Activated CD8-positive, alpha-beta memory T cell treated with anti-CD3 and anti-CD28 coated beads, Interleukin-2, amount 10 ng/mL, durations not matched to agents 7 days and 5 days (primary cell): ENCODE results near the gene PPP4C. TPM values are rescaled to one million over a fixed set of nuclear protein-coding genes. Genes with fewer than 3 reads are reported as not detected.

Experiments used
- total RNA-seq, 2 experiments: library from RNA; stranded (reverse); gene quantifications; one replicate each; pipeline ENCODE4 v1.2.3, GENCODE V29; 2021

Gene PPP4C
- total RNA-seq, 2 experiments from 2014 or later: 149 to 161 TPM

Other genes starting within 250 kb of the PPP4C start
- gene CDIPT, start 212.8 kb upstream of the PPP4C start, total RNA-seq: 10 to 100 TPM; 52.0 to 62.0 TPM
- under 1 TPM in 1 of 2 experiments, not detected in 1; 0.09 TPM for gene SEZ6L2, start 176.4 kb upstream of the PPP4C start, total RNA-seq
- gene ASPHD1, start 175.5 kb upstream of the PPP4C start, total RNA-seq: under 1 TPM in 1 of 2 experiments, not detected in 1; 0.33 TPM
- gene KCTD13, start 149.8 kb upstream of the PPP4C start, total RNA-seq: 10 to 100 TPM; 44.6 to 48.4 TPM
- gene TMEM219, start 113.9 kb upstream of the PPP4C start, total RNA-seq: 10 to 100 TPM; 56.9 to 67.6 TPM
- gene TAOK2, start 102.1 kb upstream of the PPP4C start, total RNA-seq: 10 to 100 TPM; 51.1 to 55.3 TPM
- 10 to 100 TPM; 49.3 to 56.5 TPM for gene HIRIP3, start 80.4 kb upstream of the PPP4C start, total RNA-seq
- 100 to 1,000 TPM; 102 to 116 TPM for gene INO80E, start 79.8 kb upstream of the PPP4C start, total RNA-seq
- gene DOC2A, start 65.0 kb upstream of the PPP4C start, total RNA-seq: under 1 TPM in 1 of 2 experiments, not detected in 1; 0.49 TPM
- not detected for gene C16orf92, start 52.8 kb upstream of the PPP4C start, total RNA-seq
- gene TLCD3B, start 44.7 kb upstream of the PPP4C start, total RNA-seq: 1 to 10 TPM; 1.6 to 6.5 TPM
- 1,000 to 10,000 TPM; 1,292 to 1,318 TPM for gene ALDOA, start 10.2 kb upstream of the PPP4C start, total RNA-seq
- 1 to 10 TPM; 2.0 to 2.9 TPM for gene TBX6, start 15.9 kb downstream of the PPP4C start, total RNA-seq
- gene YPEL3, start 20.2 kb downstream of the PPP4C start, total RNA-seq: 10 to 100 TPM; 47.2 to 47.8 TPM
- gene GDPD3, start 37.5 kb downstream of the PPP4C start, total RNA-seq: 10 to 100 TPM in 1 of 2 experiments, 1 to 10 TPM in 1; 8.1 to 19.5 TPM
- 10 to 100 TPM; 67.1 to 95.1 TPM for gene MAPK3, start 47.2 kb downstream of the PPP4C start, total RNA-seq
- gene CORO1A, start 107.6 kb downstream of the PPP4C start, total RNA-seq: 1,000 to 10,000 TPM; 1,639 to 1,875 TPM
- 100 to 1,000 TPM; 210 to 238 TPM for gene BOLA2B, start 117.7 kb downstream of the PPP4C start, total RNA-seq
- 100 to 1,000 TPM; 109 to 121 TPM for gene SLX1A, start 117.9 kb downstream of the PPP4C start, total RNA-seq
- gene SULT1A3, start 123.3 kb downstream of the PPP4C start, total RNA-seq: 10 to 100 TPM; 23.4 to 29.6 TPM
- 10 to 100 TPM; 12.8 to 23.8 TPM for gene NPIPB13, start 172.5 kb downstream of the PPP4C start, total RNA-seq